ENCODE measurements around the gene TMEM130.

The TMEM130 gene

DNA sequence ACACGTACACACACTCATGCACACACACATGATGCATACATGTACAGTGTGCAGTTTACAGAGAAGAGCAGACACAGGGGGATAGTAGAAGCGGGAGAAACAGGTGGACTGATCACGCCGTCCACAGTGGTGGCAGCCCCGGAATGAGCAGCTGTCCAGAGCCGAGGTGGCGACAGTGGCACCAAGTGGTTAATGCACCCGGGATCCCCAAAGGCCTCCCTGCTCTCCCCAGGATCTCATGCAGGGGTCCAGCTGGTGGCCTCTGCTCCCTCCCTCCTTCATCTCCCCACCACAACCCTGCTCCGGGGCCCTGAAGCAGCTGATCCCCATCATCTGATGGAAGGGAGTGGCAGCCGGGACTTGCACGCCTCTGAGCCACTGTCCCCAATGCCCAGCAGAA, 29.7 kb downstream of the TMEM130 start:
- Mint-ChIP-seq H3K9me3 (no peaks in the 10 kb centered on the region), H3K36me3 (ENCODE audit: low read depth) (no peaks in the 10 kb centered on the region), H3K27me3 (ENCODE audit: low read depth) (peaks cover 22% of the 10 kb centered on the region), H3K27ac (no peak overlapping the region), H3K4me1 (peaks cover 8% of the 10 kb centered on the region), H3K4me3 (no peak overlapping the region)
- TF ChIP-seq, protein P1, sequence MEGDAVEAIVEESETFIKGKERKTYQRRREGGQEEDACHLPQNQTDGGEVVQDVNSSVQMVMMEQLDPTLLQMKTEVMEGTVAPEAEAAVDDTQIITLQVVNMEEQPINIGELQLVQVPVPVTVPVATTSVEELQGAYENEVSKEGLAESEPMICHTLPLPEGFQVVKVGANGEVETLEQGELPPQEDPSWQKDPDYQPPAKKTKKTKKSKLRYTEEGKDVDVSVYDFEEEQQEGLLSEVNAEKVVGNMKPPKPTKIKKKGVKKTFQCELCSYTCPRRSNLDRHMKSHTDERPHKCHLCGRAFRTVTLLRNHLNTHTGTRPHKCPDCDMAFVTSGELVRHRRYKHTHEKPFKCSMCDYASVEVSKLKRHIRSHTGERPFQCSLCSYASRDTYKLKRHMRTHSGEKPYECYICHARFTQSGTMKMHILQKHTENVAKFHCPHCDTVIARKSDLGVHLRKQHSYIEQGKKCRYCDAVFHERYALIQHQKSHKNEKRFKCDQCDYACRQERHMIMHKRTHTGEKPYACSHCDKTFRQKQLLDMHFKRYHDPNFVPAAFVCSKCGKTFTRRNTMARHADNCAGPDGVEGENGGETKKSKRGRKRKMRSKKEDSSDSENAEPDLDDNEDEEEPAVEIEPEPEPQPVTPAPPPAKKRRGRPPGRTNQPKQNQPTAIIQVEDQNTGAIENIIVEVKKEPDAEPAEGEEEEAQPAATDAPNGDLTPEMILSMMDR (IDR thresholded peaks at IDR 0.05; ENCODE audit: unreplicated experiment in 3 of 3): no peak

DNA sequence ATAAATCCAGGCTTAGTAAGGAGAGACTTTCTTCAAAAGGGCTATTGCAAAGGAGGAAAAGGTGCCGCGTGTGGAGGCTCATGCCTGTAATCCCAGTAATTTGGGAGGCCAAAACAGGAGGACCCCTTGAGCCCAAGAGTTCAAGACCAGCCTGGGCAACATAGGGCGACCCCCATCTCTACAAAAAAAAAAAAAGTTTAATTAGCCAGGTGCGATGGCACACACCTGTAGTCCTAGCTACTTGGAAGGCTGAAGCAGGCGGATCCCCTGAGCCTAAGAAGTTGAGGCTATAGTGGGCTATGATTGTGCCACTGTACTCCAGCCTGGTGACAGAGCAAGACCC, 32.2 kb downstream of the TMEM130 start:
- no peaks in the 10 kb centered on the region for H3K36me3 Mint-ChIP-seq (ENCODE audit: low read depth)
- H3K4me1 Mint-ChIP-seq: peaks cover 8% of the 10 kb centered on the region
- peaks cover 30% of the 10 kb centered on the region for H3K27me3 Mint-ChIP-seq (ENCODE audit: low read depth)
- H3K9me3 Mint-ChIP-seq: no peaks in the 10 kb centered on the region
- TF ChIP-seq, protein P1 (IDR thresholded peaks at IDR 0.05; ENCODE audit: unreplicated experiment in 3 of 3): no peak
- H3K27ac Mint-ChIP-seq: peak overlapping the region in 1 of 3 experiments; percentile 72
- H3K4me3 Mint-ChIP-seq: peak overlapping the region in 1 of 3 experiments; percentile 24

DNA sequence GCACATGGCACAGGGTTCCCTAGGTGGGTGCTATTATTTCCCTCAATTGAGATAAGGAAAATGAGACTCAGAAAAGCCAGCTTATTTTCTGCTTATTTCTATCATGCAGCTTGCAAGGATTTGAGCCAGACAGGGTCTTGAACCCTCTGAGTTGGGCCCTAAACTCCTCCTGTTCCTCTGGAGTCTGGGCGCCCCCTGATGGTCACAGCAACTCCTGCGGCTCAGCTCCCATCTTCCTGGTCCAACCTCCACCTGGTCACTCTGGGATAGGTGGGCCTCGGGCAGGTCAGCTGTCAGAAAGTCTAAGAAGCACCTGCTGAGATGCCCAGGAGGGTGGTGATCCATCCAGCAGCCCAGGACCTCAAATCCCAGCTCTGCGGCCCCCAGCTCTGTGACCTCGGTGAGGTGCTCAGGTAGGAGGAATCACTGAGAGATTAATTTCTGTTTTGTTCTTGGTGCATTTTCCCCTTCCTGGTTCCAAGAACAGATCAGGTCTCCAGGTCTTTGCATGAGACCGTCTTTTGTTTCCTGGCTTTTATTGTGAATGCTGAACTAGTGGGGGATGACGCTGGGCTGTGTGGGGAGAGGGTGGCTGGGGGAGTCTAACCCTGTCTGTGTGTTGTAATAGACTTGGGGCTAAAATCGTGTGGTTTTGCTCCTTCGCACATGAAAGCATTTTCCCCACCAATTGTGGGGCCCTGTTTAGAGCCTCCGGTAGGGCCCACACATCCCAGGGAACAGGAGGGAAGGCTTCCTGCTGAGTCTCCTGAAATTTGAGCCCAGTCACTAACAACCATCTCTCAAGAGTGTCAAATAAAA, 32.8 kb downstream of the TMEM130 start:
- TF ChIP-seq, protein P1 (IDR thresholded peaks at IDR 0.05; ENCODE audit: unreplicated experiment in 3 of 3): peak; percentile 52 to 68 (median 67)
- Mint-ChIP-seq H3K4me3 (peak overlapping the region in 1 of 3 experiments; percentile 24), H3K9me3 (no peaks in the 10 kb centered on the region), H3K27ac (peak overlapping the region in 1 of 3 experiments; percentile 72), H3K27me3 (ENCODE audit: low read depth) (peaks cover 30% of the 10 kb centered on the region), H3K4me1 (peaks cover 8% of the 10 kb centered on the region), H3K36me3 (ENCODE audit: low read depth) (no peaks in the 10 kb centered on the region)

DNA sequence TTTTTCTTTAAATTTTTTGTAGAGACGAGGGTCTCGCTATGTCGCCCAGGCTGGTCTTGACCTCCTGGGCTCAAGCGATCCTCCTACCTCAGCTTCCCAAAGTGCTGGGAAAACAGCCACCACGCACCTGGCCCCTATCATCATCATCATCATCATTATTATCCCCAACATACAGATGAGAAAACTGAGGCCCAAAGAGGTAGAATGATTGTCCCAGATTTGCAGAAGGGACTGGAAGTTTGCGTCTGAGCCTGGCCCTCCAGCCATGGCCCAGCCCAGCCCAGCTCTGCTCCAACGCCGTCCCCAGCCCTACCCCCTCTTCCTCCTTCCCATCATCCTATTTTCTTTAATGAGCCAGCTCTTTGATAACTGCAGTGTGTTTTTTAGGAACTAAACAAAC, 34.9 kb downstream of the TMEM130 start:
- no peak overlapping the region for H3K27ac Mint-ChIP-seq
- H3K4me3 Mint-ChIP-seq: no peak overlapping the region
- peaks cover 25% of the 10 kb centered on the region for H3K27me3 Mint-ChIP-seq (ENCODE audit: low read depth)
- H3K4me1 Mint-ChIP-seq: peaks cover 8% of the 10 kb centered on the region
- TF ChIP-seq, protein P1 (IDR thresholded peaks at IDR 0.05; ENCODE audit: unreplicated experiment in 3 of 3): no peak
- no peaks in the 10 kb centered on the region for H3K9me3 Mint-ChIP-seq
- H3K36me3 Mint-ChIP-seq (ENCODE audit: low read depth): no peaks in the 10 kb centered on the region

DNA sequence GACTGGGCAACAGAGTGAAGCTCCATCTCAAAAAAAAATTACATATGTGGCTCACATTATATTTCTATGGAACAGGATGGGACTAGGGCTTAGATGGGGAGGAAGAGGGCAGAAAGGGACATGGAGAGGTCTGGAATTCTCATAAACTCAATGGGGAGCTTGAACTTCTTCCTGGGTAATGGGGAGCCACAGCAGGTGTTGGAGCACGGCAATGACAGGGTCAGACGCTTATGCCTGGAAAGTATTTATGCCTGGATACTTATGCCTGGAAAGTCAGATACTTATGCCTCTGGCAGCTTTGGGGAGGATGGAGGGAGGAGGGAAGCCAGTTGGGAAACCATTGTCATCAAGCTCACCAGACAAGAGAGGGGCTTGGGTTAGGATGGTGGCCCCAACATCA, 36.8 kb downstream of the TMEM130 start:
- peaks cover 22% of the 10 kb centered on the region for H3K27me3 Mint-ChIP-seq (ENCODE audit: low read depth)
- no peak overlapping the region for H3K4me3 Mint-ChIP-seq
- peaks cover 8% of the 10 kb centered on the region for H3K4me1 Mint-ChIP-seq
- no peak overlapping the region for H3K27ac Mint-ChIP-seq
- no peaks in the 10 kb centered on the region for H3K36me3 Mint-ChIP-seq (ENCODE audit: low read depth)
- TF ChIP-seq, protein P1 (IDR thresholded peaks at IDR 0.05; ENCODE audit: unreplicated experiment in 3 of 3): no peak
- H3K9me3 Mint-ChIP-seq: no peaks in the 10 kb centered on the region
